GM21423 (cell line): Measurements from ENCODE around the gene SNTB2.
"Not testable (repeated sequence)": the region's sequence is repeated elsewhere in the genome, so short reads cannot be mapped to it uniquely, and the experiment has no call there.

Experiments used
- ATAC-seq: cut with Tn5 transposase; IDR thresholded peaks from one replicate; pipeline ENCODE4 v1.9.1; 2021; ENCODE audit warnings: mild to moderate bottlenecking, moderate library complexity; ENCODE audit not compliant: unreplicated experiment

SNTB2 gene

DNA sequence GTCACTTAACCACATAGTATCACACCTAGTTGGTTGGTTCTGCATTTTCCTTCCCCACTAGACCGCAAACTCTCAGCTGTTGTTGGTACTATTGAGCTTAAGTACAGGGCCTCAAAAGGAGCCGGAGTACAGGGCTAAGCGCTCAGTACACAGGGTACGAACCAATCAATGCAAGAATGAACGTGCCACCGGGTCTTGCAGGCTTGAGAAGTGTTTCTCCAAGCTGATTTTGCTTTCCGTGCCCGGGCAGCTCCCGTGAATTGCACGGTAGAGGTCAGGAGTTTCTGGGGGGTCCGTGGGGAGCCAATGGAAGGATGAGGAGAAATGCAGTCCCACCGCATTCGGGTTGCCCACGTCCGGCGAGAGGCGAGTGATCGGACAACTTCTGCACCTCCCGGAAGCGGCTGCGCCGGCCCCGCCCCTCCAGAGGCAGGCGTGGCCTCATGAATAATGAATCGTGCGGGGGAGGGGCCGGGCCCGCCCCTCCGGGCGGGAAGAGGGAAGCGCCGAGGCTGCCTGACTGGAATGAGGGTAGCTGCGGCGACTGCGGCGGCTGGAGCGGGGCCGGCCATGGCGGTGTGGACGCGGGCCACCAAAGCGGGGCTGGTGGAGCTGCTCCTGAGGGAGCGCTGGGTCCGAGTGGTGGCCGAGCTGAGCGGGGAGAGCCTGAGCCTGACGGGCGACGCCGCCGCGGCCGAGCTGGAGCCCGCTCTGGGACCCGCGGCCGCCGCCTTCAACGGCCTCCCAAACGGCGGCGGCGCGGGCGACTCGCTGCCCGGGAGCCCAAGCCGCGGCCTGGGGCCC lies at the start of gene SNTB2:
TSS of gene SNTB2 (plus strand) at position 523 of the 804 bp plus-strand sequence. CDS start at position 526, 3 bp downstream.
- peak; percentile 80 for ATAC-seq

DNA sequence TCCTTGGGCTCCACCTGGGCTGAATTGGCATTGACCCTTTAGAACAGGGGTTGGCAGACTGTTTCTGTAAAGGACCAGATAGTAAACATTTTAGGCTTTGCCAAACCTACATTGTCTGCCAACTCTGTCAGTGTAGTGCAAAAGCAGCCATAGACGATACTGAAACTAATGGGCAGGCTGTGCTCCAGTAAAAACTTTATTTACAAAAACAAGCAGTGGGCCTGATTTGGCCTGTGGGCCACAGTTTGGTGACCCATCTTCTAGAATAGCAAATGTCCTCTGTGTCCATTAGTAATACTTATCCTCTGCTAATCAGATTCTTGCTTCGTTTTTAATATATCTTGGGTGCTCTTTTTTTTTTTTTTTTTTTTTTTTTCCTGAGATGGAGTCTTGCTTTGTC lies 48.4 kb upstream of the SNTB2 start:
- ATAC-seq = no peak

DNA sequence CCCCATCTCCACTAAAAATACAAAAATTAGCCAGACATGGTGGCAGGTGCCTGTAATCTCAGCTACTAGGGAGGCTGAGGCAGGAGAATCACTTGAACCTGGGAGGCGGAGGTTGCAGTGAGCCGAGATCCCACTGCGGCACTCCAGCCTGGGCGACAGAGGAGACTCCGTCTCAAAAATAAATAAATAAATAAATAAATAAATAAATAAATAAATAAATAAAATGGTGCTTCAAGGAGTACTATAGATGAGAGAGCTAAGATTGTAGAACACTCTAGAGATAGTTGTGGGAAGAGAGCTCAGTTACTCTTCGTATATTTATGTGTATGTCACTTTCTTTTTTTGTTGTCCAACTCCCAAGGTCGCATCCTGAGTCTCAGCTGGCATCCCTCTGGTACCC lies 47.5 kb upstream of the SNTB2 start:
- not testable (repeated sequence) for ATAC-seq

DNA sequence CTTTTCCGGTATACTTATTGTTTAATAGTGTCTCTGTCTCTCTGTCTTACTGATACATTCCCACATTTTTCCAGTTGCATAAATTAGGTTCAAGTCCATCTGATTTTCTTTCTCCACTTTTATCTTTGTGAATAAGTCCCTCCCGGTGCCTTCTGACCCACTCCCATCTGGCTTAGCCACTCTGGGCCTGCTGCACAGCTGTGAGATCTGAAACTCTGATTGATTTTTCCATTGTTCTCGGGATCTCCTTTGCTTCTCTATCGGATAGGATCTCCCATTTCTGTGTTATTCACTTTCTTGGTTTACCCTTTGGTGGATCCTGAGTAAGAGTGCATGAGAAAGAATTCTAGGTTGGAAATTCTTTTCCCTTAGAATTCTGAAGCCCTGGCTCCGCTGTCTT lies 46.0 kb upstream of the SNTB2 start:
- ATAC-seq = no peak

DNA sequence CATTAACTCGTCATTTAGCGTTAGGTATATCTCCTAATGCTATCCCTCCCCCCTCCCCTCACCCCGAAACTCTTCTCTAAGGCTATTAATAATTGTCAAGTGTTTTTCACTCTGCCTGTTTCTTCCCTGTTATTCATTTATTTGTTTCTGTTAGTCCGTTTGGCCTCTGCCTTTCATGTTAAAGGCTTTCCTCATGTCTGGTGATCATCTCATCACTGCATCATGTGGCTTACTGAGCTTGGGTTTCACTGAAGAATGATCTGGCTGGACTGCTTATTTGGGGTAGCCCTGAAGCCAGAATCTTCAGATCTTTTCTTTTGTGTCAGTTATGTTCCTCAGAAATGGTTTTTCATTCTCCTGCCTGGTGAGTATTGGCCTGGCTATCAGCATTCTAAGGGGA lies 45.0 kb upstream of the SNTB2 start:
- ATAC-seq = no peak

DNA sequence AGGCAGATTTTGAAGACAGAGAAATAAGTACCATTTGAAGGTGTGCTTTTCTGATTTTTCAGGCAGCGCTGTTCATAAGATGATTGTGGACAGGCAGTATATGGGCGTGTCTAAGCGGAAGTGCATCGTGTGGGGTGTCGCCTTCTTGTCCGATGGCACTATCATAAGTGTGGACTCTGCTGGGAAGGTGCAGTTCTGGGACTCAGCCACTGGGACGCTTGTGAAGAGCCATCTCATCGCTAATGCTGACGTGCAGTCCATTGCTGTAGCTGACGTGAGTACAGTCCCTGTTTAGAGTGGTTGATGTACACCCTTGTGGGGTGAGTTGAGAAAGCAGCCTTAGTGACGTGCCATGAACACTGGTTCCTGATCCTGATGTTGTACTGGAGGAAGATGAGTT lies 43.8 kb upstream of the SNTB2 start:
- no peak for ATAC-seq

DNA sequence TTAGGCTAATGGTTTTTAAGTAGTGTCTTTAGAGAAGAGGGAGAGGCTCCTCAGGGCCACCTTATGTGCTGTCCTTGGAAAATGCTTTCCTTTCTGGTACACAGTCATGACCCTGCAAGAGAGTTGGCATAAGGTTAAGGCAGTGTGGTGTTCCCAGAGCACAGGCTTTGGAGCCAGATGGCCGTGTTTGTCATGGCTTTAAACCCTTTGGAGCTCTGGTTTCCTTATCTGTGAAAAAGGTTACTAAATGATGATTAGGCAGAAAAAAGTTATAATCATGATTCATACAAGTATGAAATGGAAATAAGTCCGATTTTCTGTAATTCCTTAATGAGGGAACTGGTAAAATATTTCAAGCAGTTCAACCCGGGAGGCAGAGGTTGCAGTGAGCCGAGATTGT lies 41.3 kb upstream of the SNTB2 start:
- ATAC-seq = no peak

DNA sequence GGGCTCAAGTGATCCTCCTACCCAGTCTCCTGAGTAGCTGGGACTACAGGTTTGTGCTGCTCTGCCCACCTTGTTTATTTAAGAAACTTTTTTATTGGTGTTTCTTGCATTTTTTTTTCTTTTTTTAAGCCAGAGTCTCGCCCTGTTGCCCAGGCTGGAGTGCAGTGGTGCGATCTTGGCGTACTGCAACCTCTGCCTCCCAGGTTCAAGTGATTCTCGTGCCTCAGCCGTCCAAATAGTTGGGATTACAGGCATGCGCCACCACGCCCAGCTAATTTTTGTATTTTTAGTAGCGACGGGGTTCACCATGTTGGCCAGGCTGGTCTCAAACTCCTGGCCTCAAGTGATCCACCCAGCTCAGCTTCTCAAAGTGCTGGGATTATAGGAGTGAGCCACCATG lies 37.3 kb upstream of the SNTB2 start:
- ATAC-seq = not testable (repeated sequence)

DNA sequence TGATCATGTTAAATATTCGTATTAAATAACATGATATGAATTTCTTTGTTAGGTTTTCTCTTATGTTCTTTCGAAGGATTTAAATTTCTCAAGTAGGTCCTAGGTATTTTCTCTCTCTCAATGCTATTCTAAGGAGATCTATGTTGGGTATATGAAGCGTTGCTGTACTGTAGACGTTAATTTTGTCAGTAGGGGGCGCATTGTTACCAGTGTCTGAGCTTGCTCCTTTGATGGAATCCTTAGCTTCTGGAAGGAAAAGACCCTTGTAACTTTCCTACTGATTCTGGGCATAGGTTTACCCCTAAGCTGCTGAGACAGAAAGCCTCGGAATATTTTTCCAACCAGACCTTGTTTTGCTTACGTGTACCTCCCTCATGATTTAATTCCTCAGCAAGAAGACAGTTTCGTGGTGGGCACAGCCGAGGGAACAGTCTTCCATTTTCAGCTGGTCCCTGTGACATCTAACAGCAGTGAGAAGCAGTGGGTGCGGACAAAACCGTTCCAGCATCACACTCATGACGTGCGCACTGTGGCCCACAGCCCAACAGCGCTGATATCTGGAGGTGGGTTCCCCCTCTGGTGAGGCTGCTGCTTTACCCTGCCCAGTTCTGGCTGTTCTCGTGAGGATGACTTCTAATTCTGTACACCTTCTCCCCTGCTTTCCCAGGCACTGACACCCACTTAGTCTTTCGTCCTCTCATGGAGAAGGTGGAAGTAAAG lies 36.7 kb upstream of the SNTB2 start:
- ATAC-seq = no peak

DNA sequence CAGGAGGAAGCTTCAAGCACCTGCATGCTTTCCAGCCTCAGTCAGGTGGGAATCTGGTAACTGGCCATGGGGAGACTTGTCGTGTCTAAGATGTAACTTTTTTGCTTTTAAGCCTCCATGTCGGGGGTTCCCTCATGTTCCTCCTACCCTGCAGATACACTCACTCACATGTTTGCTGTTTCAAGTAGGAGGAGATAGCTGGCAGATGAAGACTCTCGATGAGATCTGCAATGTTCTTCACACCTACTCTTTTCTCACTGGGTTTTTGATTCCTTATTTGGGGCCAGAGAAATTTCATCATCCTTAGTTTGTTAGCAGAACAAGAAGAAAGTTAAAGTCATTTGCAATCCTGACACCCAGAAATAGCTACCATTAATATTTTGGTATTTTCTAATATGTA lies 29.8 kb upstream of the SNTB2 start:
- no peak for ATAC-seq

DNA sequence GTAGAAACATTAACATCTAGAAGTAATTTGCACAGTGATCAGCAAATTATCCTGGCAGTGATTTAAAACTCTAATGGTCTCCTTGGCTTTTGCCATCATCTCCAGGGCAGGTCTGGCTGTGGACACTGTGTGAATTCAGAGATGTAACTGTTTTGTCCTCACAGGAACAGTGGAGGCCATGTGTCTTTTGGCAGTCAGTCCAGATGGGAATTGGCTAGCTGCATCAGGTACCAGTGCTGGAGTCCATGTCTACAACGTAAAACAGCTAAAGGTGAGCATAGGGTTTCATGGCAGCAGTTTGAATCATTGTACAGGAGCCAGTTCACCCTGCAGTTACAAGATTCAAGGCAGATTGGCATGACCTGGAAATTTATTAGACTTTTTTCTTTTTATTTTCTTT lies 26.8 kb upstream of the SNTB2 start:
- ATAC-seq = no peak

DNA sequence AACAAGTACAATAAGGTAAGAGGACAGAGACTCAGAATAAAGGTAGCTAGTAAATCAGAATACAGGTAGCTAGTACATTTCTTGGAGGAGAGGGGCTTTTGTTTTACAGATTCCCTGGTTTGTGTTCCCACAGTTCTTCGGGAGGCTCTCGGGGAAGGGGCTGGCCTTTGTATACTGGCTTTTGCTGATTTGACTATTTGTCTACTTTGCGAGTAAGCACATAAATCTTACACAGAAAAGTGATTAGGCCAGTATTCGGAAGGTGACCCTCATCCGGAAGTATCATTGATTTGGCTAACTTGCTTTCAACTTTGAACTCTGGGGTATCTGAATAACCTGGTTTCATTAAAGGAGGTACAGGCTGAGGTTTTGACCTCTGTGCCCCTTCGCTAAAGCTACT lies 21.4 kb upstream of the SNTB2 start:
- no peak for ATAC-seq

DNA sequence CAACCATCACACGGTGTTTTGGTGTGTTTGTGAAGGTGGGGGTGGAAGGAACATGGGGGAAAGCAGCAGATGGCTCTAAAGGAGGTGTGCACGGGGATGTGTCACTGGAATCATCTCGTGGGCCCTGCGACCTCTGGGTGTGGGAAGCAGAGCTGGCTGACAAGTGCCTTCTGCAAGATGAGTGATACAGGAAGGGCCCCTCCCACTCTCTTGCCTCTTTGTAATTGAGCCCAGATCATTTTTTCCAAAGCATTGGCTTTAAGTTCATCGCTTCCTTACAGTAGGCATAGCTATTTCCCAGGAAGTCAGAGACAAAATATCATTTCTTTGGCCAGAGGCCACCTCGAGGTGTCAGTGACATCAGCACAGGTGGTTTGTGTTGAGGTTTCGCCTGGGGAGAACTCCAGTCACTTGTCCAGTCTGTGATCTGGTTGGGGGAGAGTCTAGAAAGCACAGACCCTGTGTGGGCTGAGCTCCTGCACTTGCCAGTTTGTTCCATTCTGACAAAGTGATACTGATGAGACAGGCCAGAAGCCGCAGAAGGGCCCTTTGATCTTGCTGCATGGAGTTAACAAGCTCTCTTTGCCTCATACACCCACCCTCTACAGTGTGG lies 20.6 kb upstream of the SNTB2 start:
- no peak for ATAC-seq

DNA sequence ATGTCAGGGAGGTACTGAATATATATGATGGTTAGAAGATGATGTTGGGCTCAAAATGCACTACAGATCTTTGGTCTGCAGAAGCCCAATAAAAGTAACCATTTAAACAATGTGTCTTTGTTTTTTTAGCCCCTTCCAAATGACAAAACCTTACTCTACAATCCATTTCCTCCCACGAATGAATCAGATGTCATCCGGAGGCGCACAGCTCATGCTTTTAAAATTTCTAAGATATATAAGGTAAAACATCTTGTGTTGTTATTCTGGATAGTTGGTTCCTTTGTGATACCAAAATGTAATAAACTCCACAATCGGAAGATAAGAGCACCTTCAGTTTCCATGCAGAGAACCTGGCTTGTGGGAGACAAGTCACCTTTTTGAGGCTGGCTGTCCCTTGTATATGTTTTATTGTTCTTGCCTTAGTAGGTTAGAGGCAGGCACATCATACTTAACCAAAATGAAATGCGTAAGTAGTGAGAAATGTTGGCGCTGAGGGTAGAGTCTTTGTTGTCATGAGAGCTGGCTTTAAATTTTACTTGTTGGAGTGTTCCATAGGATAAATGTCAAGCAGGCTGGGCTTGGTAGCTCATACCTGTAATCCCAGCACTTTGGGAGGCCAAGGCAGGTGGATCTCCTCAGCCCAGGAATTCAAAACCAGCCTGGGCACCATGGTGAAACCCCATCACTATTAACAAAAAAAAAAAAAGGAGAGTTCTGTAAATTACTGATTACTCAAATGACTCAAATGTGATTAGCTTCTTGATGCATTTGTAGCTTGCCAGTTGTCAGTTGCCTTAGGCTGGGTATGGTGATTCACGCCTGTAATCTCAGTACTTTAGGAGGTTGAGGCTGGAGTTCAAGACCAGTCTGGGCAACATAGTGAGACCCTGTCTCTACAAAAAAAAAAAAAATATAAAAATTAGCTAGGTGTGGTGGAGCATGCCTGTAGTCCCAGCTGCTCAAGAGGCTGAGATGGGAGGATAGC lies 19.7 kb upstream of the SNTB2 start:
- no peak for ATAC-seq

DNA sequence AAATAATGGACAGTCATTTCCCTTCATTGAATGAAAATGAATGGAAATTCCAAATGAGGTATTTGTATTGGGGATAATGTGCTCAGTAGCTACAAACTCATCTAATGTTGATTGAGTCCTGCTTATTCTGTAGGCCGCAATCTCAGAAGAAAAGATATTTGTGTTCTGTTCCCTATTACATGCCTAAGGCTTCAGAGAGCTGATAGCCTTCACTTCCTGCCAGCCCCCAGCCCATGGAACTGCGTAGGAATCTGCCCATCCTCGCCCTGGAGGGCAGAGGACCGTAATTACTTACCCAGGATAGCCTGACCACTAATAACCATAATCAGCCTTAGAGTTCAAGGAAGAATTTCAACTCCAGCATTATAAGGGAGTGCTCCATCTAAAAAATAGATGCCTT lies 17.9 kb upstream of the SNTB2 start:
- ATAC-seq = no peak

DNA sequence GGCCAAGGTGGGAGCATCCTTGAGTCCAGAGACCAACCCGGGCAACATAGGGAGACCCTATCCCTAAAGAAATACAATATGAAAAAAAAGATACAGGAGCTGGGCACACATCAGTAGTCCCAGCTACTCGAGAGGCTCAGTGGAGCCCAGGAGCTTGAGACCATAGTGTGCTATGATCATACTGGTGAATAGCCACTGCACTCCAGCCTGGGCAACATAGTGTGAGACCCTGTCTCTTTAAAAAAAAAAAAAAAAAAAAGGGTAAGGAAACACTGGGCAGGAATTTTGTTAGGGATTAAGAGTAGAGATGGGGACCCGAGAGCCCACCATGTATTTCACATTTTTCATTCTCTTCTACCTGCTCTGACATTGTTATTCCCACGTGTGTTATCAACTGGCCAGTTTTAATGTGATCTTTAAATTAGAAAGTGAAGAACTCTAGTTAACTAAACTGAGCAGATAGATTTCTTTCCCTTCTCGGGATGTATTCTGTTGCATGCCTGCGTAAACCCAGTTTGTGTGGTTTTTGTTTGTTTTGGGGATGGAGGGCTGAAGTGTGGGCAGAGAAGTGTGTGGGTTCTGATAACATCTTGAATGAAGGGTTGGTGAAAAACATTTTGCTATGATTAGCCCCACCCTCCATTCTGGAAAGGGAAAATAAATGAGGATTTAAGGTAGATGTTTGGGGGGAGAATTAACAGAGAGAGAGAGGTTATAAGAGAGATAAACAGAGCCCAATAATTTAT lies 17.2 kb upstream of the SNTB2 start:
- ATAC-seq = no peak

DNA sequence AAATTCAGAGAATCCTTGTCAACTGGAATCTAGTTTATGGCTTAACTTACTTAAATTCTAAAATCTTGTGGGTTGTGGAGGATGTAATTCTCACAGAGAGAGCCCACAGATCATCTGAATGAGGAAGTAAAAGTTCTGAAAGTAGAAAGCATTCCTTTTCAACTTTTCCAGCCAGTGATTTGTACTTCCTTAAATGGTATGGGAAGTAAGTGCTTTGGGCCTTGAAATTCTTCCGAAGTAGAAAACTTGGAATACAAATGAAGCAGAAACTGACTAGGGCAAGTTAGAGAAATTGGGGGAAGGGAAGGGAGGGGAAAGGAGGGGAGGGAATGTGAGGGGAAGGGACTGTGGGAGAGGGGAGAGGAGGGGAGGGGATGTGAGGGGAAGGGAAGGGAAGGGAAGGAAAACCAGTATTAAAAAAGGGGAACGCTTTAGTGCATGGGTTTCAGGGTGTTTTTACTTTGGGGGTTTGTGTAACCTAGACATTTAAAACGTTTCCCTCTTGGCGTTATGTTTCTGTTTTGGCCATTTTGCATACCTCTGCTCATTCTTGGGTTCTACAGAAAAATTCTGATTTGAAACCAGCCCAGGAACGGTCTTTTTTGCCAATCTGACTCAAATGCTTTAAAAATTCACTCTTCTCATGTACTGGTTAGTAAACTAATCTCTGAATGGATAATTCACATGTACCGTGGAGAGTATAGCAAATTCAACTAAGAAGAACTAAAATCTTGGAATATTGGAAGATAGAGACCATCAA lies 15.5 kb upstream of the SNTB2 start:
- ATAC-seq = no peak

DNA sequence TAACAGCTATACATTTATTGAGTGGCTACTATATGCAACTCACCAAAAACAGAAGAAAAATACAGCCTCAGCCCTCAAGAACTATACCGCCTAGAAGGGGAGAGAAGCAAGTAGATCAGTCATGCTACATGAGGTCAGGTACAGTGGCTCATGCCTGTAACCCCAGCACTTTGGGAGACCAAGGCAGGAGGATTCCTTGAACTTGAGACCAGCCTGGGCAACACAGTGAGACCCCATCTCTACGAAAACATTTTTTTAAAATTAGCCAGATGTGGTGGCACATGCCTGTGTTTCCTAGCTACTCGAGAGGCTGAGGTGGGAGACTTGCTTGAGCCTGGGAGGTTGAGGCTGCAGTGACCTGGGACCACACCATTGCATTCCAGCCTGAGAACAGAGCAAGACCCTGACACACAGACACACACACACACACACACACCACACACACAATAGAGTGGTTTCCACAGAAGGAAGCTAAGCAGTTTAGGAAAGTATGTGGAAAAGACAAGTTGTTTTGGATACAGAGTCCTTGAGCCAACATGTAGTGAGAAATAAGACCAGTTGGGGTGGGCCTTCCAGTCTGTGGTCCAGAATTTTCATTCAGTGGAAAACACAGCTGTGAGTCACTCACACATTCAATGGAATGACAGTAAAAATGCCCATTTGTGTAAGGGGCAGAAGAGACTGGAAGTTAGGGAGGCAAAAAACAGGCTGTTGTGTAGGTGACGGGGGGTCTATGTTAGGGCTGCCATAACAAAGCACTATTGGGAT lies 10.7 kb upstream of the SNTB2 start:
- ATAC-seq = no peak
